Heart right ventricle (tissue), 16 donors: ENCODE results near the gene COPB1. TPM values are rescaled to one million over a fixed set of nuclear protein-coding genes. Genes with fewer than 3 reads are reported as not detected.

ENCODE experiments used
- ATAC-seq, 8 donors: fragments of 200-7000 bp; cut with Tn5 transposase; one replicate each; pipeline ENCODE4 v1.9.1; 2020; ENCODE audit warnings: mild to moderate bottlenecking in 8 of 8, moderate library complexity in 8 of 8, moderate number of reproducible peaks in 1 of 8
- DNase-seq, 2 donors: peaks; one replicate each; pipeline ENCODE4 v3.0.0-alpha.2; 2020
- H3K27ac ChIP-seq, 10 donors: fragments of 200-600 bp; sonication (generic) in 2 of 10; one replicate each; pipeline versions ENCODE4 v1.5.0 to v1.8.0; 2020 to 2022; ENCODE audit warnings: mild to moderate bottlenecking in 3 of 10
- H3K27me3 ChIP-seq, 7 donors: fragments of 200-600 bp; one replicate each; pipeline ENCODE4 v1.8.0; 2021 to 2022; ENCODE audit warnings: mild to moderate bottlenecking in 2 of 7
- H3K36me3 ChIP-seq, 9 donors: fragments of 200-600 bp; sonication (generic) in 1 of 9; one replicate each; pipeline versions ENCODE4 v1.5.0 to v1.8.0; 2020 to 2022; ENCODE audit warnings: mild to moderate bottlenecking in 2 of 9
- H3K4me1 ChIP-seq, 9 donors: fragments of 200-600 bp; sonication (generic) in 1 of 9; one replicate each; pipeline versions ENCODE4 v1.5.0 to v1.8.0; 2020 to 2022; ENCODE audit warnings: mild to moderate bottlenecking in 4 of 9
- H3K4me3 ChIP-seq, 10 donors: fragments of 200-600 bp; sonication (generic) in 2 of 10; one replicate each; pipeline versions ENCODE4 v1.5.0 to v1.8.0; 2020 to 2022; ENCODE audit warnings: mild to moderate bottlenecking in 7 of 10, moderate library complexity in 2 of 10
- H3K9me3 ChIP-seq, 11 donors: fragments of 200-600 bp in 10 of 11; sonication (generic) in 2 of 11; one replicate each; pipeline versions ENCODE4 v1.5.0 to v1.8.0; 2013 to 2022; ENCODE audit warnings: mild to moderate bottlenecking in 2 of 11, control low read depth in 1 of 11, moderate library complexity in 1 of 11
- CTCF ChIP-seq, 9 donors: fragments of 200-600 bp; sonication (generic) in 2 of 9; IDR thresholded peaks; one replicate each; pipeline versions ENCODE4 v1.5.0 to v1.8.0; 2021 to 2022; ENCODE audit warnings: antibody characterized with exemption in 9 of 9, mild to moderate bottlenecking in 5 of 9, moderate library complexity in 1 of 9
- WGBS, 2 donors: extraction: QIAGEN DNeasy Blood & Tissue Kit; methylation state at CpG; one replicate each; pipeline ENCODE4 v1.1.7; 2013; ENCODE audit warnings: inconsistent platforms in 1 of 2; 5-methylcytosine and 5-hydroxymethylcytosine counted together
- intact Hi-C, 10 donors: fragments of 100-400 bp; cut with DNase I; formaldehyde crosslinking; loops; one replicate each; pipeline versions ENCODE4 v1.11.1 to v1.14.2; 2022
- polyA plus RNA-seq, 2 donors: library from polyadenylated mRNA; stranded (reverse); fragments of 200-250 nt; gene quantifications; one replicate each; pipeline ENCODE4 v1.2.3, GENCODE V29; 2013
- total RNA-seq, 10 donors: library from RNA; stranded (reverse); fragmentation: NEBNext Ultra II Directional in 3 of 10; extraction: Animal tissue kit (Norgen Biotek cat#: 25700) in 3 of 10; gene quantifications; one replicate each; pipeline versions ENCODE4 v1.2.1 to v1.2.4, GENCODE V29; 2021 to 2023
- donor health status: Arrhythmogenic right ventricular cardiomyopathy.
- donor health status: ischemic (EF 13 %, LVEDD 7.1; RV severe dilation, severe dysfunction).
- donor health status: healthy with polysubstance abuse.
- donor health status: DM: no; HTN: yes; CAD: no.
- donor health status: DM: no; HTN: no; CAD: no.
- donor health status: ischemic (EF 25% LVEDD 6.9; RV normal size, moderate dysfunction).
- donor health status: ischemic (EF 25% LVEDD 5.7; RV mildly dilated, moderate dysfunction).
- donor health status: healthy.
- donor health status: DM: yes; HTN: yes; CAD: no.
- donor health status: Ischemic cardiomyopathy.
- donor health status: ischemic (EF 35%, LVEDD 5.7; RV mildly dilated, moderate dysfunction).
- donor health status: nonischemic (EF 11% LVEDD 7.7; RV severe dilation, severe dysfunction).
- donor health status: DM: yes; HTN: yes; CAD: no.
- donor health status: PGD.
- donor health status: ischemic (EF 29% LVEDD 5.4; RV normal size, mild dysfunction).
- donor health status: nonischemic (EF 23%, LVEDD 6.1; RV moderate dilation, normal function).

The COPB1 gene
- total and polyA plus RNA-seq, 12 donors: 28.4 to 60.0 (median 47.9) TPM

- Histone ChIP-seq H3K27ac (peak overlapping the region in 7 of 10 donors; percentile 14 to 83 (median 76)), H3K9me3 (no peaks in the 10 kb centered on the region), H3K27me3 (no peaks in the 10 kb centered on the region), H3K4me3 (no peak overlapping the region), H3K36me3 (no peaks in the 10 kb centered on the region), H3K4me1 (peaks cover 3 to 43% (median 16%) of the 10 kb centered on the region in 9 donors)
- intact Hi-C loops: loop anchor here in 1 of 10 donors (5.0 kb wide), 1 partner anchor 41 kb away; no protein-coding TSS in a partner anchor
- TF ChIP-seq CTCF (IDR thresholded peaks at IDR 0.05): no peak
- no peak for ATAC-seq
- 77 to 83% methylated on average over 2 of the region's 2 CpGs for WGBS, 2 donors
- no peak for DNase-seq
Observed at GRCh38 chr11:14423633-14424032, 76.0 kb downstream of the COPB1 start.

GRCh38 chr11:14422814-14423182 is 76.8 kb downstream of the COPB1 start:
- ATAC-seq: peak; percentile 27 to 79 (median 50)
- intact Hi-C loops: loop anchor here in 1 of 10 donors (5.0 kb wide), 1 partner anchor 40 kb away; no protein-coding TSS in a partner anchor
- Histone ChIP-seq H3K36me3 (no peaks in the 10 kb centered on the region), H3K9me3 (no peaks in the 10 kb centered on the region), H3K4me1 (peaks cover 3 to 46% (median 16%) of the 10 kb centered on the region in 9 donors), H3K4me3 (no peak overlapping the region), H3K27me3 (no peaks in the 10 kb centered on the region), H3K27ac (peak overlapping the region in 7 of 10 donors; percentile 12 to 83 (median 76))
- WGBS, 2 donors: 7 to 43% methylated on average over 2 of the region's 2 CpGs
- TF ChIP-seq CTCF (IDR thresholded peaks at IDR 0.05): no peak
- no peak for DNase-seq

- Histone ChIP-seq H3K27ac (peak overlapping the region in 9 of 10 donors; percentile 15 to 83 (median 76)), H3K4me3 (no peak overlapping the region), H3K27me3 (no peaks in the 10 kb centered on the region), H3K9me3 (no peaks in the 10 kb centered on the region), H3K4me1 (peaks cover 3 to 51% (median 16%) of the 10 kb centered on the region in 9 donors), H3K36me3 (no peaks in the 10 kb centered on the region)
- 13 to 17% methylated on average over 15 of the region's 15 CpGs for WGBS, 2 donors
- intact Hi-C loops: loop anchor here in 1 of 10 donors (5.0 kb wide), 1 partner anchor 40 kb away; no protein-coding TSS in a partner anchor
- no peak for TF ChIP-seq CTCF (IDR thresholded peaks at IDR 0.05)
- ATAC-seq (peak; percentile 94 to 99 (median 97)), DNase-seq (peak; percentile 83)
Observed at GRCh38 chr11:14422052-14422813, 77.4 kb downstream of the COPB1 start.

- Histone ChIP-seq H3K27me3 (no peaks in the 10 kb centered on the region), H3K36me3 (no peaks in the 10 kb centered on the region), H3K4me1 (peaks cover 3 to 53% (median 16%) of the 10 kb centered on the region in 9 donors), H3K9me3 (no peaks in the 10 kb centered on the region), H3K4me3 (no peak overlapping the region), H3K27ac (peak overlapping the region in 1 of 10 donors; percentile 5)
- 95 to 98% methylated on average over 3 of the region's 3 CpGs for WGBS, 2 donors
- intact Hi-C loops: loop anchor here in 1 of 10 donors (5.0 kb wide), 1 partner anchor 38 kb away; no protein-coding TSS in a partner anchor
- DNase-seq (no peak), ATAC-seq (no peak)
- TF ChIP-seq CTCF (IDR thresholded peaks at IDR 0.05): no peak
Observed at GRCh38 chr11:14420223-14420622, 79.4 kb downstream of the COPB1 start.
